OCI-LY1 (cell line): Measurements from ENCODE around the gene ZIM2.

Experiments
- EZH2 ChIP-seq: fragments of 200-600 bp; sonication (generic), shearing (Covaris generic); IDR thresholded peaks from 2 replicates; pipeline ENCODE4 v1.8.0; 2017; ENCODE audit warnings: borderline replicate concordance, mixed run types, mild to moderate bottlenecking, antibody characterized with exemption, low read length, moderate library complexity, mixed read lengths
- TF ChIP-seq, protein P1 (sequence below): fragments of 200-600 bp; sonication (generic), shearing (Covaris generic); IDR thresholded peaks from 2 replicates; pipeline ENCODE4 v1.5.1; 2017; ENCODE audit warnings: mild to moderate bottlenecking, antibody characterized with exemption, low read length, moderate library complexity, mixed read lengths

DNA sequence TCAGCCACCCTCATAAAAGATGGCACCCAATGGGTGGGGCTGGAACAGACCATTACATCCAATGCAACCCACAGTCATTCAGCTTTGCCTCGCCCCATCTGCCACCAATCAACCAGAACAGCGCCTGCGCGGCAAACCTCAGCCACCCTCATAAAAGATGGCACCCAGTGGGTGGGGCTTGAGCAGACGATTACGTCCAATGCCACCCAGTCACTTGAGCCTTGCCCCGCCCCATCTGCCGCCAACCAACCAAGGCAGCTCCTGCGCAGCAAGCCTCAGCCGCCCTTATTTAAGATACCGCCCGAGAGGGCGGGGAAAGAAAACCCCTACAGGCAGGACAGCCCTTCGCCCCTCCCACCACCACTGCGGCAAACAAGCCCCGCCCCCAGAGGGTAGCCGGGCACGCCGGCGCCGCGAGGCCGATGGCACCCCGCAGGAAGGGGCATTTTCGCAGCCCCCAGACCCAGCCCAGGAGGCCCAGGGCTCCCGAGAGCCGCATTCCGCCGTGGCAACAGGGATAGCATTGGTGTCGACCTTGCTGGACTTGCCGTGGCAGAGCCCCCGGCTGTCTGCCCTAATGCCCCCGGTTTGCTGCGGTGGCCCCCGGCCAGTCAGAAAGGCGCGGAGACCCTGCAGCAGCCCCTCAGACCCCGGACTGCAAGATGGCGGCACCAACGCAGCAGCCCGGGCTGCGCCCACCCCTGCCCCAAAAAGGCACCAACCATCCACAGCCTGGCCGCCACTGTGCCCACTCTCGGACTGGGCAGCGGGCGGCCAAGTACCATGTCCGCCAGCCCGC is 675 bp downstream of the ZIM2 start:
- TF ChIP-seq, protein P1, sequence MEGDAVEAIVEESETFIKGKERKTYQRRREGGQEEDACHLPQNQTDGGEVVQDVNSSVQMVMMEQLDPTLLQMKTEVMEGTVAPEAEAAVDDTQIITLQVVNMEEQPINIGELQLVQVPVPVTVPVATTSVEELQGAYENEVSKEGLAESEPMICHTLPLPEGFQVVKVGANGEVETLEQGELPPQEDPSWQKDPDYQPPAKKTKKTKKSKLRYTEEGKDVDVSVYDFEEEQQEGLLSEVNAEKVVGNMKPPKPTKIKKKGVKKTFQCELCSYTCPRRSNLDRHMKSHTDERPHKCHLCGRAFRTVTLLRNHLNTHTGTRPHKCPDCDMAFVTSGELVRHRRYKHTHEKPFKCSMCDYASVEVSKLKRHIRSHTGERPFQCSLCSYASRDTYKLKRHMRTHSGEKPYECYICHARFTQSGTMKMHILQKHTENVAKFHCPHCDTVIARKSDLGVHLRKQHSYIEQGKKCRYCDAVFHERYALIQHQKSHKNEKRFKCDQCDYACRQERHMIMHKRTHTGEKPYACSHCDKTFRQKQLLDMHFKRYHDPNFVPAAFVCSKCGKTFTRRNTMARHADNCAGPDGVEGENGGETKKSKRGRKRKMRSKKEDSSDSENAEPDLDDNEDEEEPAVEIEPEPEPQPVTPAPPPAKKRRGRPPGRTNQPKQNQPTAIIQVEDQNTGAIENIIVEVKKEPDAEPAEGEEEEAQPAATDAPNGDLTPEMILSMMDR = no peak
- TF ChIP-seq EZH2 = no peak
